Upper lobe of left lung (tissue), 6 donors: ENCODE results near the gene GPR65. TPM values are rescaled to one million over a fixed set of nuclear protein-coding genes. Genes with fewer than 3 reads are reported as not detected.
A peak's percentile ranks its signal among the peaks of the same experiment; 100 is the strongest.

Experiments used
- ATAC-seq, 2 donors: fragments of 200-7000 bp; cut with Tn5 transposase; one replicate each; pipeline ENCODE4 v1.9.1; 2022; ENCODE audit warnings: mild to moderate bottlenecking in 2 of 2, moderate library complexity in 2 of 2; ENCODE audit not compliant: low FRiP score in 2 of 2
- DNase-seq, 2 donors: peaks; one replicate each; pipeline ENCODE4 v3.0.0-alpha.2; 2019 to 2020
- H3K27ac ChIP-seq, 4 donors: fragments of 200-600 bp; sonication (generic); one replicate each; pipeline ENCODE4 v1.5.1; 2016 to 2019
- H3K27me3 ChIP-seq, 4 donors: fragments of 200-600 bp; sonication (generic); one replicate each; pipeline ENCODE4 v1.5.1; 2017 to 2019
- H3K36me3 ChIP-seq, 4 donors: fragments of 200-600 bp; sonication (generic); one replicate each; pipeline ENCODE4 v1.5.1; 2016 to 2019
- H3K4me1 ChIP-seq, 4 donors: fragments of 200-600 bp; sonication (generic); one replicate each; pipeline ENCODE4 v1.5.1; 2018 to 2019
- H3K4me3 ChIP-seq, 4 donors: fragments of 200-600 bp; sonication (generic); one replicate each; pipeline ENCODE4 v1.5.1; 2017 to 2019; ENCODE audit warnings: mild to moderate bottlenecking in 2 of 4, moderate library complexity in 1 of 4
- H3K9me3 ChIP-seq, 4 donors: fragments of 200-600 bp; sonication (generic); one replicate each; pipeline ENCODE4 v1.5.1; 2018 to 2019
- EP300 ChIP-seq, 4 donors: sonication (generic); formaldehyde crosslinking; IDR thresholded peaks; one replicate each; pipeline ENCODE4 v1.5.1; 2017; ENCODE audit warnings: antibody characterized with exemption in 4 of 4, control low read depth in 2 of 4
- POLR2A ChIP-seq, 4 donors: fragments of 450-650 bp; IDR thresholded peaks; one replicate each; pipeline ENCODE4 v1.5.1; 2016 to 2017; ENCODE audit warnings: antibody characterized with exemption in 4 of 4, mild to moderate bottlenecking in 2 of 4
- POLR2AphosphoS5 ChIP-seq, 2 donors: sonication (generic); formaldehyde crosslinking; IDR thresholded peaks; one replicate each; pipeline ENCODE4 v1.5.1; 2017; ENCODE audit warnings: antibody characterized with exemption in 2 of 2
- WGBS, 2 donors: methylation state at CpG; one replicate each; pipeline ENCODE4 v1.1.5; 2017 to 2018; 5-methylcytosine and 5-hydroxymethylcytosine counted together
- total RNA-seq, 6 donors: library from RNA; depleted of rRNA in 4 of 6; stranded (reverse); fragments of >200 nt in 4 of 6; gene quantifications; one replicate each; pipeline versions ENCODE4 v1.1.0 to v1.2.1, GENCODE V29; 2016 to 2021
- TF ChIP-seq, protein P1 (sequence below), 6 experiments: fragments of 450-650 bp in 4 of 6; fragments of 200-600 bp in 2 of 6; sonication (generic) in 2 of 6; IDR thresholded peaks; one replicate each; pipeline ENCODE4 v1.5.1; 2016 to 2019; ENCODE audit warnings: antibody characterized with exemption in 6 of 6
- donor health status: DM: no; HTN: no; CAD: no; lungs with moderate emphysema.
- donor health status: DM: no; HTN: yes; CAD: no; lungs with severe emphysema.

Gene GPR65
- total RNA-seq, 6 donors from 2014 or later: 3.2 to 7.0 (median 3.8) TPM

DNA sequence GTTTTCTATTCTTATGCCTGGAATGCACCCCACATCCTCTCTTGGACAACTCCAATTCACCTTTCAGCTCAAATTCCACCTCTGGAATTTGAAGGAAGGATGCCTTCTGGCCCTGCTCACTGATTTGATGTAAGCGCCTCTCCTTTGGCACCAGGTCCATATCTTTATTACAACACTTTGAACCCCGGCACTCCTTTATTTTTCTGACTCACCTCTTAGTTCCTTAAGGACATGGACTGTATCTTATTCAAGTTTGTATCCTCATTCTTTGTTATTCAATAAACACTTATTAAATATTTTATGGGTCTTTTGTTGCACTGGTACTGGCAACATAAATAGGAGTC is 15.0 kb upstream of the GPR65 start:
- WGBS, 2 donors: 85 to 87% methylated on average over 2 of the region's 2 CpGs
- TF ChIP-seq EP300 (IDR thresholded peaks at IDR 0.05) (no peak), POLR2A (IDR thresholded peaks at IDR 0.05) (no peak), POLR2AphosphoS5 (IDR thresholded peaks at IDR 0.05) (no peak)
- TF ChIP-seq, protein P1, sequence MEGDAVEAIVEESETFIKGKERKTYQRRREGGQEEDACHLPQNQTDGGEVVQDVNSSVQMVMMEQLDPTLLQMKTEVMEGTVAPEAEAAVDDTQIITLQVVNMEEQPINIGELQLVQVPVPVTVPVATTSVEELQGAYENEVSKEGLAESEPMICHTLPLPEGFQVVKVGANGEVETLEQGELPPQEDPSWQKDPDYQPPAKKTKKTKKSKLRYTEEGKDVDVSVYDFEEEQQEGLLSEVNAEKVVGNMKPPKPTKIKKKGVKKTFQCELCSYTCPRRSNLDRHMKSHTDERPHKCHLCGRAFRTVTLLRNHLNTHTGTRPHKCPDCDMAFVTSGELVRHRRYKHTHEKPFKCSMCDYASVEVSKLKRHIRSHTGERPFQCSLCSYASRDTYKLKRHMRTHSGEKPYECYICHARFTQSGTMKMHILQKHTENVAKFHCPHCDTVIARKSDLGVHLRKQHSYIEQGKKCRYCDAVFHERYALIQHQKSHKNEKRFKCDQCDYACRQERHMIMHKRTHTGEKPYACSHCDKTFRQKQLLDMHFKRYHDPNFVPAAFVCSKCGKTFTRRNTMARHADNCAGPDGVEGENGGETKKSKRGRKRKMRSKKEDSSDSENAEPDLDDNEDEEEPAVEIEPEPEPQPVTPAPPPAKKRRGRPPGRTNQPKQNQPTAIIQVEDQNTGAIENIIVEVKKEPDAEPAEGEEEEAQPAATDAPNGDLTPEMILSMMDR (IDR thresholded peaks at IDR 0.05): no peak
- Histone ChIP-seq H3K27ac (peak overlapping the region in 1 of 4 donors; percentile 97), H3K4me3 (no peak overlapping the region), H3K9me3 (no peaks in the 10 kb centered on the region), H3K36me3 (peaks cover 0 to 13% (median 6%) of the 10 kb centered on the region in 4 donors), H3K4me1 (peaks cover 16 to 36% (median 23%) of the 10 kb centered on the region in 4 donors), H3K27me3 (no peaks in the 10 kb centered on the region)
- ATAC-seq (no peak), DNase-seq (no peak)

DNA sequence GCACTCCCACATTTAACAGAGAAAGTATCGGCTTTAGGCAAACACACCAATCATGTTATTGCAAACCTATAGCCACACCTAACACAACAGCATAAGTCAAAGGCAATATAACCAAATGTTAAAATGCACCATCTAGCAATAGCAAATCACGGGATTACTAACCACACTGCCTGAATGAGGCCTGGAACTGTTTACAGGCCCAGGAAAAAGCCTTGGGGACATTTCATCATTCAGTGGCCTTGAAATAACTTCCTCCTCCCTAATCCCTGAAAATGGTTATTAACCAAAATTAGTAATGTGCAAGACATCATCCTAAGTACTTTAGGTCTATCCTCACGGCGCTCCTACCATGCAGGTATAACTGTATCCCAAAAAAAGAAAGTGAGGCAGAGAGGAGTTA is 14.3 kb upstream of the GPR65 start:
- Histone ChIP-seq H3K4me1 (peaks cover 16 to 37% (median 24%) of the 10 kb centered on the region in 4 donors), H3K27ac (peak overlapping the region; percentile 32 to 98 (median 84))

DNA sequence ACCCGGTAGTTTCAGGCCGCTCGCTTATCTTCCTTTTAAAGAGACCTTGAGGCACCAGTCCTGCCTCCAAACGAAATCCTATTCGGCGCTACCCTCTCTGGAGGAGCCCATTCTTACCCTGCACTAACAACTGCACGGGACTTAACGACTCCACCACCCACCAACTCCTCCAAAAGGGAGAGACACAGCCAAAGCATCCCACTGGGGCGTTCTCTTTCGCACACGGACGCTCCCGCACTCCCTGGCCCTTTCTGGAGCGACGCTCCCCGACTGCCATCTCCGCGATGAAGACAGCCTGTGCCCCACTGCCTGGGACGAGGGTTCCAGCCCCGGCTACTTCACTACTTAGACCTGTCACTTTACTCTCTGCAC is 12.6 kb upstream of the GPR65 start:
- DNase-seq (peak in 1 of 2 donors; percentile 29), ATAC-seq (peak; percentile 36 to 59)

More for the DNA sequence above, 14.3 kb upstream of the GPR65 start:
- DNase-seq (peak in 1 of 2 donors; percentile 29), ATAC-seq (no peak)
- Histone ChIP-seq H3K4me3 (no peak overlapping the region), H3K9me3 (no peaks in the 10 kb centered on the region), H3K36me3 (peaks cover 0 to 8% (median 4%) of the 10 kb centered on the region in 4 donors), H3K27me3 (no peaks in the 10 kb centered on the region)
- TF ChIP-seq, protein P1 (IDR thresholded peaks at IDR 0.05): no peak
- TF ChIP-seq EP300 (IDR thresholded peaks at IDR 0.05): no peak
- TF ChIP-seq POLR2A (IDR thresholded peaks at IDR 0.05): no peak
- TF ChIP-seq POLR2AphosphoS5 (IDR thresholded peaks at IDR 0.05): no peak
- 79 to 89% methylated on average over 4 of the region's 4 CpGs for WGBS, 2 donors

DNA sequence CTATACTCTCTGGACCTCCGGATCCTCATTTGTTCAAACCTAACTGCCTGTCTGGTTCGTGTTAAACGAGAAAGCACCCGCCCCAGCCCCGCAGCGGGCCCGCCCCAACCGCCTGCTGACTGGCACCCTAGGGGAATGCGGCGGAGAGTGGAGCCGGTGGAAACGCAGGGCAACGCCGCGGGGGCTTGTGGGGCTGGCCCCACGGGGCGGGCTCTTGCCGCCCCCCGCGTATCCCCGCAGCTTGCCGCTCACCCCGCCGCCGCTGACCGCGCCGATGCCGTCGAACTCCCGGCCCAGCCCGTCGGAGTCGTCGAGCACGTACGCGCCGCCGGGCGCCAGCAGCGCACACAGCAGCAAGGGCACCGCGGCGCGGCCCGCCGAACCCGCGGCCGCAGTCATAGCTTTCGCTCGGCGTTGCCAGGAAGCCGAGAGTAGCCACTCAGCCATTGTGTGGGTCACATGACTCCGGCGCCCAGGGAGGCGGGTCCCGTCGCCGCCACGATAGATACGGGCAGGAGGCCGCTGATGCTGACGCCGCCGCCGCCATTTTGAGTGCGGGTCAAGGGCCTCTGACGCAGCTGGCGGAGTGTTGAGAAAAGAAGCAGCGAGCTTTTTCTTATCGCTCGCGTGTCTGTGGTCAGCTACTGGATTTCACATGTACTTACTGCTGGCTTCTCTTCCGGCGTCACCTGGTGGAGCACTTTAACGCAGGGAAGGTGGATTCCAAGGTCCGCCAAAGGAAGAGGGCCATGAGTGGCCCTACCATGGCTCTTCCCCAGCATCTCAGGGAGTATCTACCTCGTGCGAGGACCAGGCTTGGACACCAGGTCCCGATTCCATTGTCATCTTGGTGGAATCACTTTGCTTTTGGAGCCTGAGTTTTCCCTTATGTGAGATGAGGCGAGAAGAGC is 12.0 kb upstream of the GPR65 start, which contains the start of gene GALC:
TSS of gene GALC (minus strand) at position 465 of the 911 bp plus-strand sequence. CDS start at position 447, 18 bp downstream.
- H3K36me3 ChIP-seq: no peaks in the 10 kb centered on the region
- H3K4me3 ChIP-seq: peak within 1 kb of the TSS; percentile 48 to 85 (median 69)
- peak; percentile 79 to 85 for TF ChIP-seq POLR2AphosphoS5 (IDR thresholded peaks at IDR 0.05)
- TF ChIP-seq EP300 (IDR thresholded peaks at IDR 0.05): peak in 2 of 4 donors; percentile 20 to 57
- TF ChIP-seq POLR2A (IDR thresholded peaks at IDR 0.05): peak in 3 of 4 donors; percentile 80 to 89 (median 84)
- TF ChIP-seq, protein P1 (IDR thresholded peaks at IDR 0.05): peak in 2 of 6 experiments; percentile 20 to 43
- peak within 1 kb of the TSS; percentile 96 to 98 (median 98) for H3K27ac ChIP-seq
- 3 to 11% methylated on average over 17 to 65 of the region's 83 CpGs for WGBS, 2 donors
- no peaks in the 10 kb centered on the region for H3K27me3 ChIP-seq
- peaks cover 16 to 37% (median 24%) of the 10 kb centered on the region in 4 donors for H3K4me1 ChIP-seq
- no peaks in the 10 kb centered on the region for H3K9me3 ChIP-seq
- ATAC-seq (peak; percentile 92 to 96), DNase-seq (peak; percentile 98 to 99)

More for the DNA sequence above, 12.6 kb upstream of the GPR65 start:
- Histone ChIP-seq H3K9me3 (no peaks in the 10 kb centered on the region), H3K4me3 (peak overlapping the region; percentile 48 to 85 (median 69)), H3K4me1 (peaks cover 16 to 37% (median 24%) of the 10 kb centered on the region in 4 donors), H3K27me3 (no peaks in the 10 kb centered on the region), H3K36me3 (no peaks in the 10 kb centered on the region), H3K27ac (peak overlapping the region; percentile 96 to 98 (median 98))
- WGBS, 2 donors: 11 to 23% methylated on average over 18 of the region's 20 CpGs
- TF ChIP-seq EP300 (IDR thresholded peaks at IDR 0.05) (no peak), POLR2A (IDR thresholded peaks at IDR 0.05) (no peak), POLR2AphosphoS5 (IDR thresholded peaks at IDR 0.05) (no peak)
- TF ChIP-seq, protein P1 (IDR thresholded peaks at IDR 0.05): no peak
